Spleen (tissue), 7 donors: ENCODE data around the gene ALCAM.

Experiments used
- CTCF ChIP-seq, 11 experiments: fragments of 200-600 bp in 7 of 11; fragments of 450-650 bp in 4 of 11; sonication (generic) in 4 of 11; IDR thresholded peaks in 8 of 11; conservative IDR thresholded peaks in 3 of 11; 1 replicate in 7 of 11; 2 replicates in 4 of 11; pipeline versions ENCODE4 v1.4.0 to v1.8.0; 2016 to 2021; ENCODE audit warnings: antibody characterized with exemption in 11 of 11, inconsistent platforms in 4 of 11, mild to moderate bottlenecking in 1 of 11
- POLR2A ChIP-seq, 3 donors: fragments of 450-650 bp; IDR thresholded peaks; one replicate each; pipeline ENCODE4 v1.5.1; 2017; ENCODE audit warnings: antibody characterized with exemption in 3 of 3, mild to moderate bottlenecking in 1 of 3
- donor health status: DM: no; HTN: no; CAD: no; lungs with moderate emphysema.
- donor health status: DM: no; HTN: no; CAD: no.
- donor health status: DM: no; HTN: no; CAD: no.

GRCh38 chr3:105339946-105340345, 26.8 kb upstream of the ALCAM start:
- no peak for TF ChIP-seq CTCF (IDR thresholded peaks at IDR 0.05 in 8 of 11, conservative IDR thresholded peaks at IDR 0.05 in 3 of 11)
- TF ChIP-seq POLR2A (IDR thresholded peaks at IDR 0.05): no peak
